OCI-LY1 (cell line): Measurements from ENCODE around the gene RBM48.

Experiments used
- H2AFZ ChIP-seq: fragments of 200-600 bp; sonication (generic), shearing (Covaris generic); 2 replicates; pipeline ENCODE4 v1.6.0; 2014; ENCODE audit warnings: antibody characterized with exemption, mild to moderate bottlenecking, low read length
- H3F3A ChIP-seq: fragments of 200-600 bp; sonication (generic), shearing (Covaris generic); 2 replicates; pipeline ENCODE4 v1.6.0; 2014; ENCODE audit warnings: mild to moderate bottlenecking, antibody characterized with exemption, low read length, moderate library complexity; ENCODE audit not compliant: insufficient read depth
- H3K27ac ChIP-seq: fragments of 200-600 bp; sonication (generic); 2 replicates; pipeline ENCODE4 v1.5.1; 2014; ENCODE audit warnings: low read length, mixed run types, mild to moderate bottlenecking, low read depth; ENCODE audit not compliant: poor library complexity, severe bottlenecking
- H3K27me3 ChIP-seq: fragments of 200-600 bp; sonication (generic); 2 replicates; pipeline ENCODE4 v1.6.0; 2014; ENCODE audit warnings: antibody characterized with exemption, mild to moderate bottlenecking, low read length, moderate library complexity; ENCODE audit not compliant: insufficient read depth
- H3K36me3 ChIP-seq: fragments of 200-600 bp; sonication (generic); 2 replicates; pipeline ENCODE4 v1.6.1; 2014; ENCODE audit warnings: mild to moderate bottlenecking, antibody characterized with exemption, low read length, moderate library complexity, mixed read lengths; ENCODE audit not compliant: insufficient read depth
- H3K4me1 ChIP-seq: fragments of 200-600 bp; sonication (generic); 2 replicates; pipeline ENCODE4 v1.5.1; 2014; ENCODE audit warnings: mild to moderate bottlenecking, low read length, moderate library complexity; ENCODE audit not compliant: insufficient read depth, severe bottlenecking
- H3K4me2 ChIP-seq: fragments of 200-600 bp; sonication (generic), shearing (Covaris generic); 2 replicates; pipeline ENCODE4 v1.6.1; 2014; ENCODE audit warnings: low read length
- H3K4me3 ChIP-seq: fragments of 200-600 bp; sonication (generic); 2 replicates; pipeline ENCODE4 v1.5.1; 2014; ENCODE audit warnings: low read length, low read depth, mild to moderate bottlenecking, mixed read lengths; ENCODE audit not compliant: poor library complexity, severe bottlenecking
- H3K79me2 ChIP-seq: fragments of 200-600 bp; shearing (Covaris generic); 2 replicates; pipeline ENCODE4 v1.6.1; 2016; ENCODE audit warnings: mixed run types, low read length, mixed read lengths; ENCODE audit not compliant: insufficient read depth
- H3K9ac ChIP-seq: fragments of 200-600 bp; sonication (generic), shearing (Covaris generic); 2 replicates; pipeline ENCODE4 v1.6.1; 2014; ENCODE audit warnings: mild to moderate bottlenecking, low read length, mixed read lengths
- H3K9me2 ChIP-seq: fragments of 200-600 bp; sonication (generic), shearing (Covaris generic); 2 replicates; pipeline ENCODE4 v1.6.1; 2014; ENCODE audit warnings: low read depth, mild to moderate bottlenecking, low read length, mixed read lengths
- H3K9me3 ChIP-seq: fragments of 200-600 bp; shearing (Covaris generic); 2 replicates; pipeline ENCODE4 v1.6.1; 2014; ENCODE audit warnings: low read length, mixed read lengths
- H4K20me1 ChIP-seq: fragments of 200-600 bp; sonication (generic), shearing (Covaris generic); 2 replicates; pipeline ENCODE4 v1.6.0; 2016; ENCODE audit warnings: mild to moderate bottlenecking, low read length; ENCODE audit not compliant: insufficient read depth
- CTCF ChIP-seq: fragments of 200-600 bp; sonication (generic), shearing (Covaris generic); IDR thresholded peaks from 2 replicates; pipeline ENCODE4 v1.5.1; 2017; ENCODE audit warnings: mild to moderate bottlenecking, antibody characterized with exemption, low read length, moderate library complexity, mixed read lengths
- EZH2 ChIP-seq: fragments of 200-600 bp; sonication (generic), shearing (Covaris generic); IDR thresholded peaks from 2 replicates; pipeline ENCODE4 v1.8.0; 2017; ENCODE audit warnings: borderline replicate concordance, mixed run types, mild to moderate bottlenecking, antibody characterized with exemption, low read length, moderate library complexity, mixed read lengths

The RBM48 gene

GRCh38 chr7:92496876-92497275 is 31.7 kb upstream of the RBM48 start:
- H4K20me1 ChIP-seq = no peaks in the 10 kb centered on the region
- H3K27ac ChIP-seq = no peak overlapping the region
- H3F3A ChIP-seq = no peaks in the 10 kb centered on the region
- H3K27me3 ChIP-seq = no peaks in the 10 kb centered on the region
- no peaks in the 10 kb centered on the region for H3K4me1 ChIP-seq
- TF ChIP-seq CTCF = no peak
- no peak for TF ChIP-seq EZH2
- H3K79me2 ChIP-seq = no peaks in the 10 kb centered on the region
- H3K9ac ChIP-seq = no peak overlapping the region
- no peak overlapping the region for H3K4me2 ChIP-seq
- no peaks in the 10 kb centered on the region for H3K9me2 ChIP-seq
- no peaks in the 10 kb centered on the region for H3K9me3 ChIP-seq
- no peak overlapping the region for H3K4me3 ChIP-seq
- no peak overlapping the region for H2AFZ ChIP-seq
- peaks cover 69% of the 10 kb centered on the region for H3K36me3 ChIP-seq

- TF ChIP-seq CTCF (no peak), EZH2 (no peak)
- no peaks in the 10 kb centered on the region for H3K4me1 ChIP-seq
- no peak overlapping the region for H3K4me2 ChIP-seq
- no peaks in the 10 kb centered on the region for H3F3A ChIP-seq
- H3K27ac ChIP-seq = no peak overlapping the region
- no peaks in the 10 kb centered on the region for H3K79me2 ChIP-seq
- no peak overlapping the region for H3K4me3 ChIP-seq
- H3K9me3 ChIP-seq = no peaks in the 10 kb centered on the region
- no peak overlapping the region for H2AFZ ChIP-seq
- no peaks in the 10 kb centered on the region for H3K27me3 ChIP-seq
- H4K20me1 ChIP-seq = no peaks in the 10 kb centered on the region
- H3K9ac ChIP-seq = no peak overlapping the region
- peaks cover 64% of the 10 kb centered on the region for H3K36me3 ChIP-seq
- no peaks in the 10 kb centered on the region for H3K9me2 ChIP-seq
Measured at GRCh38 chr7:92498557-92498956, 30.0 kb upstream of the RBM48 start.

GRCh38 chr7:92503767-92504166 is 24.8 kb upstream of the RBM48 start:
- Histone ChIP-seq H3K27me3 (no peaks in the 10 kb centered on the region), H3F3A (no peaks in the 10 kb centered on the region), H2AFZ (no peak overlapping the region), H3K27ac (no peak overlapping the region), H4K20me1 (no peaks in the 10 kb centered on the region), H3K4me2 (no peak overlapping the region), H3K36me3 (peaks cover 70% of the 10 kb centered on the region), H3K9me2 (no peaks in the 10 kb centered on the region), H3K9me3 (no peaks in the 10 kb centered on the region), H3K9ac (no peak overlapping the region), H3K4me1 (no peaks in the 10 kb centered on the region), H3K4me3 (no peak overlapping the region), H3K79me2 (no peaks in the 10 kb centered on the region)
- TF ChIP-seq EZH2 (no peak), CTCF (no peak)
